Heart right ventricle (tissue), 16 donors: Measurements from ENCODE around the gene TMEM132D. TPM values are rescaled to one million over a fixed set of nuclear protein-coding genes. Genes with fewer than 3 reads are reported as not detected.

Experiments used
- ATAC-seq, 8 donors: fragments of 200-7000 bp; cut with Tn5 transposase; one replicate each; pipeline ENCODE4 v1.9.1; 2020; ENCODE audit warnings: mild to moderate bottlenecking in 8 of 8, moderate library complexity in 8 of 8, moderate number of reproducible peaks in 1 of 8
- DNase-seq, 2 donors: peaks; one replicate each; pipeline ENCODE4 v3.0.0-alpha.2; 2020
- H3K27ac ChIP-seq, 10 donors: fragments of 200-600 bp; sonication (generic) in 2 of 10; one replicate each; pipeline versions ENCODE4 v1.5.0 to v1.8.0; 2020 to 2022; ENCODE audit warnings: mild to moderate bottlenecking in 3 of 10
- H3K27me3 ChIP-seq, 7 donors: fragments of 200-600 bp; one replicate each; pipeline ENCODE4 v1.8.0; 2021 to 2022; ENCODE audit warnings: mild to moderate bottlenecking in 2 of 7
- H3K36me3 ChIP-seq, 9 donors: fragments of 200-600 bp; sonication (generic) in 1 of 9; one replicate each; pipeline versions ENCODE4 v1.5.0 to v1.8.0; 2020 to 2022; ENCODE audit warnings: mild to moderate bottlenecking in 2 of 9
- H3K4me1 ChIP-seq, 9 donors: fragments of 200-600 bp; sonication (generic) in 1 of 9; one replicate each; pipeline versions ENCODE4 v1.5.0 to v1.8.0; 2020 to 2022; ENCODE audit warnings: mild to moderate bottlenecking in 4 of 9
- H3K4me3 ChIP-seq, 10 donors: fragments of 200-600 bp; sonication (generic) in 2 of 10; one replicate each; pipeline versions ENCODE4 v1.5.0 to v1.8.0; 2020 to 2022; ENCODE audit warnings: mild to moderate bottlenecking in 7 of 10, moderate library complexity in 2 of 10
- H3K9me3 ChIP-seq, 11 donors: fragments of 200-600 bp in 10 of 11; sonication (generic) in 2 of 11; one replicate each; pipeline versions ENCODE4 v1.5.0 to v1.8.0; 2013 to 2022; ENCODE audit warnings: mild to moderate bottlenecking in 2 of 11, control low read depth in 1 of 11, moderate library complexity in 1 of 11
- WGBS, 2 donors: extraction: QIAGEN DNeasy Blood & Tissue Kit; methylation state at CpG; one replicate each; pipeline ENCODE4 v1.1.7; 2013; ENCODE audit warnings: inconsistent platforms in 1 of 2; 5-methylcytosine and 5-hydroxymethylcytosine counted together
- intact Hi-C, 10 donors: fragments of 100-400 bp; cut with DNase I; formaldehyde crosslinking; loops; one replicate each; pipeline versions ENCODE4 v1.11.1 to v1.14.2; 2022
- polyA plus RNA-seq, 2 donors: library from polyadenylated mRNA; stranded (reverse); fragments of 200-250 nt; gene quantifications; one replicate each; pipeline ENCODE4 v1.2.3, GENCODE V29; 2013
- total RNA-seq, 10 donors: library from RNA; stranded (reverse); fragmentation: NEBNext Ultra II Directional in 3 of 10; extraction: Animal tissue kit (Norgen Biotek cat#: 25700) in 3 of 10; gene quantifications; one replicate each; pipeline versions ENCODE4 v1.2.1 to v1.2.4, GENCODE V29; 2021 to 2023
- TF ChIP-seq, protein P1 (sequence below), 9 donors: fragments of 200-600 bp; sonication (generic) in 2 of 9; IDR thresholded peaks; one replicate each; pipeline versions ENCODE4 v1.5.0 to v1.8.0; 2021 to 2022; ENCODE audit warnings: antibody characterized with exemption in 9 of 9, mild to moderate bottlenecking in 5 of 9, moderate library complexity in 1 of 9
- donor health status: Arrhythmogenic right ventricular cardiomyopathy.
- donor health status: ischemic (EF 13 %, LVEDD 7.1; RV severe dilation, severe dysfunction).
- donor health status: healthy with polysubstance abuse.
- donor health status: DM: no; HTN: yes; CAD: no.
- donor health status: DM: no; HTN: no; CAD: no.
- donor health status: ischemic (EF 25% LVEDD 6.9; RV normal size, moderate dysfunction).
- donor health status: ischemic (EF 25% LVEDD 5.7; RV mildly dilated, moderate dysfunction).
- donor health status: healthy.
- donor health status: DM: yes; HTN: yes; CAD: no.
- donor health status: Ischemic cardiomyopathy.
- donor health status: ischemic (EF 35%, LVEDD 5.7; RV mildly dilated, moderate dysfunction).
- donor health status: nonischemic (EF 11% LVEDD 7.7; RV severe dilation, severe dysfunction).
- donor health status: DM: yes; HTN: yes; CAD: no.
- donor health status: PGD.
- donor health status: ischemic (EF 29% LVEDD 5.4; RV normal size, mild dysfunction).
- donor health status: nonischemic (EF 23%, LVEDD 6.1; RV moderate dilation, normal function).

TMEM132D gene
- total and polyA plus RNA-seq, 12 donors = not detected

DNA sequence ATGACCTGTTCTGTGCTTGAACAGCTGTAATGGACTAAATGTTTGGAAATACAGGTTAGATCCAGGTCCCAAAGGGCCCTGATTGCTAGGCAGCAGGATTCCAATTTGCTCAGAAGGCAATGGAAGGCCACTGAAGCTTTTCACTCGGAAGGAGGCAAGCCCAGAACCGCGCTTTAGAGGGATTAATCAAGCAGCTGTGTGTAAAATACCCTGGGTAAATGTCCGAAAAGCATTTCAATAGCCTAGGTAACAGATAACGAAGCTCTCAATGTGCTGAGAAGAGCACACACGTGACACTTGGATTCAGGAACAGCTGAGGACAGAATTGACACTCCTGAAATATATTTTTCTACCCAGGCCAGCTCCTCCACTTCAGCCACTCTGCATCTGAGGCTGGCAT is 436.1 kb downstream of the TMEM132D start:
- no peak for DNase-seq
- no peak for ATAC-seq
- no peak overlapping the region for H3K27ac ChIP-seq
- H3K4me3 ChIP-seq = no peak overlapping the region
- no peaks in the 10 kb centered on the region for H3K36me3 ChIP-seq
- WGBS, 2 donors = 64 to 68% methylated on average over 6 of the region's 6 CpGs
- no peaks in the 10 kb centered on the region for H3K27me3 ChIP-seq
- H3K4me1 ChIP-seq = no peaks in the 10 kb centered on the region
- H3K9me3 ChIP-seq = peaks cover 0 to 6% (median 0%) of the 10 kb centered on the region in 11 donors
- TF ChIP-seq, protein P1, sequence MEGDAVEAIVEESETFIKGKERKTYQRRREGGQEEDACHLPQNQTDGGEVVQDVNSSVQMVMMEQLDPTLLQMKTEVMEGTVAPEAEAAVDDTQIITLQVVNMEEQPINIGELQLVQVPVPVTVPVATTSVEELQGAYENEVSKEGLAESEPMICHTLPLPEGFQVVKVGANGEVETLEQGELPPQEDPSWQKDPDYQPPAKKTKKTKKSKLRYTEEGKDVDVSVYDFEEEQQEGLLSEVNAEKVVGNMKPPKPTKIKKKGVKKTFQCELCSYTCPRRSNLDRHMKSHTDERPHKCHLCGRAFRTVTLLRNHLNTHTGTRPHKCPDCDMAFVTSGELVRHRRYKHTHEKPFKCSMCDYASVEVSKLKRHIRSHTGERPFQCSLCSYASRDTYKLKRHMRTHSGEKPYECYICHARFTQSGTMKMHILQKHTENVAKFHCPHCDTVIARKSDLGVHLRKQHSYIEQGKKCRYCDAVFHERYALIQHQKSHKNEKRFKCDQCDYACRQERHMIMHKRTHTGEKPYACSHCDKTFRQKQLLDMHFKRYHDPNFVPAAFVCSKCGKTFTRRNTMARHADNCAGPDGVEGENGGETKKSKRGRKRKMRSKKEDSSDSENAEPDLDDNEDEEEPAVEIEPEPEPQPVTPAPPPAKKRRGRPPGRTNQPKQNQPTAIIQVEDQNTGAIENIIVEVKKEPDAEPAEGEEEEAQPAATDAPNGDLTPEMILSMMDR (IDR thresholded peaks at IDR 0.05) = no peak
- intact Hi-C loops = no loop called here

DNA sequence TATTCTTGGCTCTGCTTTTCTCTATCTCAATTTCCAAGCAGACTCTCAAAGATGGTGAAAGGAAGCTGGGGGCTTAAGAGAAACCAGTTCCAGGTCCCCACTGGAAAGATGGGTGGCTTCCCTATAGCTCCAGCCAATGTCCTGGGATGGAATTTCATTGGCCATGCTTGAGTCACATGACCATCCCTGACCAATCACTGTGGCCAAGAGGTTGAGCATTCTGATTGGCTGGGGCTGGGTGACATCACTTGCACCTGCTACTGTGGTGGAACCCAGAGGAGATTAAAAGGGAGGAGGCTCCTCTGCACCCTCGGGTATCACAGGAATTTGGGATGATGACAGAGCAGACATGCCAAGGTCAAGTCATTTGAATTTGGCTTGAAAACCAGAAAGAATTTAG is 436.5 kb downstream of the TMEM132D start:
- Histone ChIP-seq H3K36me3 (no peaks in the 10 kb centered on the region), H3K27ac (no peak overlapping the region), H3K4me3 (no peak overlapping the region), H3K4me1 (no peaks in the 10 kb centered on the region), H3K27me3 (no peaks in the 10 kb centered on the region), H3K9me3 (peaks cover 0 to 10% (median 0%) of the 10 kb centered on the region in 11 donors)
- intact Hi-C loops = no loop called here
- 52 to 62% methylated on average over 1 of the region's 1 CpG for WGBS, 2 donors
- ATAC-seq (no peak), DNase-seq (no peak)
- TF ChIP-seq, protein P1 (IDR thresholded peaks at IDR 0.05) = no peak

DNA sequence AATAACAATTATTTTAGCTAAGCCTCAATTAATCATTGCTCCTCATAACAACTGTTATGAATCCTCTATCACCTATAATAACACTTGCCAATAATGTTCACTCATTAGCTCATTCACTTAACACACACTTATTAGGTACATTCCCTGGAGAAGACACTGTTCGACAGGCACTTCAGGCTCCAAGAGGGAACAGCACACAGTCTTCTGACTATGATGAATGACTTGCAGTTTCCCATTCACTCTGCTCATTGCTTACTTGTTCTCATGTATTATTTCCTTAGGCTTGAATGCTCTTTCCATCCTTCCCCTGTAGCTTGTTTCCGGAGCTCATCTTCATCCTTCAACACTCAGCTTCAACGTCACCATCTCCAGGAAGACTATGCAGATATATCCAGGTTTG is 437.3 kb downstream of the TMEM132D start:
- Histone ChIP-seq H3K4me1 (no peaks in the 10 kb centered on the region), H3K4me3 (no peak overlapping the region), H3K36me3 (no peaks in the 10 kb centered on the region), H3K9me3 (peaks cover 0 to 10% (median 0%) of the 10 kb centered on the region in 11 donors), H3K27ac (no peak overlapping the region), H3K27me3 (no peaks in the 10 kb centered on the region)
- 88 to 89% methylated on average over 3 of the region's 3 CpGs for WGBS, 2 donors
- DNase-seq (no peak), ATAC-seq (no peak)
- TF ChIP-seq, protein P1 (IDR thresholded peaks at IDR 0.05) = no peak
- intact Hi-C loops = no loop called here

DNA sequence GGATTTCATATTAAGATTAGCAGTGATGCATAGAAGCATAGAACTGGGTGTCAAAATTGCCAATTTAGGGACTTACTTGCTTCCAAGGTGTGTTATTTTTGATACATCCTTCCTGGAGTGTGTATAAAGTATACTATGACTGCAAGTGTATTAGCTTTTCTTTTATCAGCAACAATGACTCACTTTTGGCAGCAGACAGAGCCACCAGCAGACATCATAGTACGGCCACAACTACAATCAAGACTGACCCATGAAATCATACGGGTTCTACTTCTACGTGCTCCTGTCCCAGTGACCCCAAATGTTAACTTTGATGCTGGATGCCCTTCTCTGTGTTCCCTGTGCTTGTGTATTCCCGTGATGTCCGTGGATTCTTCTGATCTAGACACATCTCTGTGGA is 443.9 kb downstream of the TMEM132D start:
- no peaks in the 10 kb centered on the region for H3K36me3 ChIP-seq
- no peaks in the 10 kb centered on the region for H3K27me3 ChIP-seq
- TF ChIP-seq, protein P1 (IDR thresholded peaks at IDR 0.05) = no peak
- 69 to 70% methylated on average over 5 of the region's 5 CpGs for WGBS, 2 donors
- DNase-seq (no peak), ATAC-seq (no peak)
- peaks cover 0 to 10% (median 0%) of the 10 kb centered on the region in 11 donors for H3K9me3 ChIP-seq
- H3K4me3 ChIP-seq = no peak overlapping the region
- intact Hi-C loops = no loop called here
- H3K4me1 ChIP-seq = no peaks in the 10 kb centered on the region
- no peak overlapping the region for H3K27ac ChIP-seq
